H1 (cell line): ENCODE results near the gene PREX1. TPM values are rescaled to one million over a fixed set of nuclear protein-coding genes. Genes with fewer than 3 reads are reported as not detected.

Source experiments
- CTCF ChIA-PET: fragments of 300-600 bp; sonication (Branson Sonifier 250); formaldehyde crosslinking; loops from one replicate; lab custom pipeline; 2021; ENCODE audit not compliant: partially characterized antibody; lab: Charles Lee
- POLR2A ChIA-PET: fragments of 300-600 bp; sonication (Branson Sonifier 250); formaldehyde crosslinking; loops from one replicate; lab custom pipeline; 2021; ENCODE audit warnings: inconsistent platforms; ENCODE audit not compliant: partially characterized antibody; lab: Charles Lee
- DNase-seq, 2 experiments: peaks; one replicate each; pipeline versions ENCODE4 v3.0.0 to v3.0.0-alpha.2; 2010 to 2022; ENCODE audit warnings: low spot score in 2 of 2, low read depth in 1 of 2, mixed read lengths in 1 of 2
- FAIRE-seq: peaks from 2 replicates; lab custom pipeline; 2011; peaks lifted over from hg19 to GRCh38; lab: Jason Lieb, UNC
- H2AFZ ChIP-seq: 2 replicates; pipeline ENCODE4 v1.8.1; 2012; ENCODE audit warnings: low read length, inconsistent platforms
- H2AK5ac ChIP-seq: 2 replicates; pipeline ENCODE4 v1.6.1; 2013; ENCODE audit warnings: low read depth, low read length
- H2BK120ac ChIP-seq: replicated peaks from 2 replicates; pipeline ENCODE3; 2013; ENCODE audit warnings: low read depth, low read length, inconsistent platforms
- H2BK12ac ChIP-seq: 2 replicates; pipeline ENCODE4 v1.6.1; 2013; ENCODE audit warnings: low read depth, low read length
- H2BK15ac ChIP-seq: 2 replicates; pipeline ENCODE4 v1.6.1; 2013; ENCODE audit warnings: low read length
- H2BK20ac ChIP-seq: 2 replicates; pipeline ENCODE4 v1.6.1; 2013; ENCODE audit warnings: low read length
- H2BK5ac ChIP-seq: 2 replicates; pipeline ENCODE4 v1.6.1; 2013; ENCODE audit warnings: low read depth, low read length
- H3K14ac ChIP-seq: 2 replicates; pipeline ENCODE4 v1.6.1; 2013; ENCODE audit warnings: inconsistent platforms; ENCODE audit not compliant: insufficient read length
- H3K18ac ChIP-seq: 2 replicates; pipeline ENCODE4 v1.6.1; 2013; ENCODE audit warnings: low read length; ENCODE audit errors: extremely low read depth
- H3K23ac ChIP-seq: 2 replicates; pipeline ENCODE4 v1.6.1; 2013; ENCODE audit warnings: inconsistent platforms; ENCODE audit not compliant: insufficient read length
- H3K23me2 ChIP-seq: 2 replicates; pipeline ENCODE4 v1.6.1; 2013; ENCODE audit warnings: low read depth, low read length
- H3K27ac ChIP-seq: 2 replicates; pipeline ENCODE4 v1.6.1; 2011; ENCODE audit warnings: low read depth, low read length, inconsistent platforms
- H3K27me3 ChIP-seq, 4 experiments: replicated peaks in 1 of 4; 1 replicate in 1 of 4; 2 replicates in 3 of 4; pipeline versions ENCODE4 v1.6.1 to v1.8.1; 2011 to 2013; ENCODE audit warnings: low read length in 3 of 4, mild to moderate bottlenecking in 3 of 4, inconsistent platforms in 2 of 4, mixed read lengths in 2 of 4, moderate library complexity in 1 of 4; ENCODE audit not compliant: control insufficient read depth in 3 of 4, insufficient read depth in 3 of 4; ENCODE audit errors: extremely low read depth in 1 of 4
- H3K36me3 ChIP-seq, 4 experiments: 2 replicates each; pipeline versions ENCODE4 v1.6.1 to v1.8.1; 2011 to 2013; ENCODE audit warnings: mild to moderate bottlenecking in 4 of 4, low read length in 3 of 4, moderate library complexity in 2 of 4, control low read depth in 1 of 4, inconsistent platforms in 1 of 4; ENCODE audit not compliant: insufficient read depth in 4 of 4, control insufficient read depth in 2 of 4
- H3K4ac ChIP-seq: replicated peaks from 2 replicates; pipeline ENCODE3; 2013; ENCODE audit warnings: low read length, low read depth, mixed read lengths, inconsistent platforms; ENCODE audit not compliant: insufficient read length
- H3K4me1 ChIP-seq, 4 experiments: replicated peaks in 1 of 4; 1 replicate in 1 of 4; 2 replicates in 3 of 4; pipeline versions ENCODE4 v1.6.1 to v1.8.1; 2011 to 2013; ENCODE audit warnings: low read length in 3 of 4, inconsistent platforms in 2 of 4, mixed read lengths in 1 of 4; ENCODE audit not compliant: insufficient read depth in 4 of 4, control insufficient read depth in 3 of 4
- H3K4me2 ChIP-seq, 2 experiments: 2 replicates each; pipeline versions ENCODE4 v1.6.1 to v1.8.1; 2011 to 2013; ENCODE audit warnings: low read depth in 2 of 2, low read length in 2 of 2, control low read depth in 1 of 2, inconsistent platforms in 1 of 2, mild to moderate bottlenecking in 1 of 2; ENCODE audit not compliant: insufficient read depth in 1 of 2
- H3K4me3 ChIP-seq, 4 experiments: fragments of 200-600, 300-600 bp in 1 of 4; sonication (generic), shearing (Covaris generic), sonication (Bioruptor Twin) in 1 of 4; 2 replicates each; pipeline versions ENCODE4 v1.5.1 to v1.8.1; 2011 to 2016; ENCODE audit warnings: low read length in 4 of 4, low read depth in 3 of 4, control low read depth in 2 of 4, inconsistent platforms in 2 of 4, mild to moderate bottlenecking in 2 of 4, mixed read lengths in 1 of 4, moderate library complexity in 1 of 4; ENCODE audit not compliant: insufficient read depth in 2 of 4; ENCODE audit errors: extremely low read depth in 1 of 4
- H3K56ac ChIP-seq: replicated peaks from 2 replicates; pipeline ENCODE3; 2013; ENCODE audit warnings: low read depth, mild to moderate bottlenecking, mixed read lengths, low read length, inconsistent platforms; ENCODE audit not compliant: insufficient read length
- H3K79me1 ChIP-seq: 2 replicates; pipeline ENCODE4 v1.6.1; 2013; ENCODE audit warnings: low read depth, low read length, control low read depth
- H3K79me2 ChIP-seq, 2 experiments: 2 replicates each; pipeline versions ENCODE4 v1.6.1 to v1.8.1; 2012 to 2013; ENCODE audit warnings: low read length in 2 of 2, mild to moderate bottlenecking in 2 of 2, inconsistent platforms in 1 of 2; ENCODE audit not compliant: insufficient read depth in 2 of 2, control insufficient read depth in 1 of 2
- H3K9ac ChIP-seq, 4 experiments: replicated peaks in 1 of 4; 1 replicate in 1 of 4; 2 replicates in 3 of 4; pipeline versions ENCODE4 v1.6.1 to v1.8.1; 2011 to 2013; ENCODE audit warnings: low read depth in 3 of 4, low read length in 3 of 4, control low read depth in 2 of 4, mild to moderate bottlenecking in 2 of 4, moderate library complexity in 2 of 4, inconsistent platforms in 1 of 4; ENCODE audit errors: extremely low read depth in 1 of 4
- H3K9me3 ChIP-seq, 2 experiments: 2 replicates each; pipeline versions ENCODE4 v1.6.1 to v1.8.1; 2012 to 2013; ENCODE audit warnings: mild to moderate bottlenecking in 2 of 2, moderate library complexity in 2 of 2, control low read depth in 1 of 2, inconsistent platforms in 1 of 2, low read depth in 1 of 2, low read length in 1 of 2, mixed read lengths in 1 of 2; ENCODE audit not compliant: insufficient read depth in 2 of 2
- H4K20me1 ChIP-seq, 2 experiments: replicated peaks in 1 of 2; 2 replicates each; pipeline versions ENCODE3 to v1.8.1; 2011 to 2013; ENCODE audit warnings: inconsistent platforms in 2 of 2, low read length in 2 of 2, mild to moderate bottlenecking in 1 of 2; ENCODE audit not compliant: insufficient read depth in 2 of 2, control insufficient read depth in 1 of 2
- H4K5ac ChIP-seq: 2 replicates; pipeline ENCODE4 v1.6.1; 2013; ENCODE audit warnings: low read length, low read depth, mixed read lengths, inconsistent platforms; ENCODE audit not compliant: insufficient read length
- H4K8ac ChIP-seq: 2 replicates; pipeline ENCODE4 v1.8.0; 2013; ENCODE audit warnings: mild to moderate bottlenecking, moderate library complexity, low read length, inconsistent platforms; ENCODE audit not compliant: insufficient read depth; ENCODE audit errors: extremely low read depth
- H4K91ac ChIP-seq: replicated peaks from 2 replicates; pipeline ENCODE3; 2013; ENCODE audit warnings: low read length, mixed read lengths, inconsistent platforms; ENCODE audit not compliant: insufficient read length
- CHD1 ChIP-seq: IDR thresholded peaks from 2 replicates; pipeline ENCODE4 v1.6.1; 2012; ENCODE audit warnings: low read depth, low read length, improper control_type of control experiment
- CTCF ChIP-seq, 3 experiments: IDR thresholded peaks; 1 replicate in 2 of 3; 2 replicates in 1 of 3; pipeline versions ENCODE4 v1.5.1 to v1.6.1; 2011; ENCODE audit warnings: low read length in 3 of 3, mild to moderate bottlenecking in 3 of 3, inconsistent platforms in 2 of 3, low read depth in 1 of 3, moderate library complexity in 1 of 3; ENCODE audit not compliant: insufficient read depth in 1 of 3; ENCODE audit errors: control extremely low read depth in 1 of 3
- WGBS, 2 experiments: shearing (Covaris generic) in 1 of 2; methylation state at CpG; one replicate each; pipeline versions ENCODE4 v1.1.6 to v1.1.7; 2013 to 2015; ENCODE audit warnings: low lambda C conversion rate in 2 of 2, mixed read lengths in 2 of 2, inconsistent platforms in 1 of 2, low coverage in 1 of 2, missing lambda C conversion rate in 1 of 2; ENCODE audit not compliant: insufficient replicate concordance in 2 of 2, insufficient coverage in 1 of 2, insufficient read length in 1 of 2; ENCODE audit errors: extremely low coverage in 1 of 2, missing lambda C conversion rate in 1 of 2; 5-methylcytosine and 5-hydroxymethylcytosine counted together
- polyA plus RNA-seq, 7 experiments: library from polyadenylated mRNA; depleted of rRNA in 3 of 7; stranded (reverse) in 5 of 7; unstranded in 2 of 7; fragments of >200 nt in 5 of 7; fragments of 200-250 nt in 2 of 7; gene quantifications; 1 replicate in 5 of 7; 2 replicates in 1 of 7; 4 replicates in 1 of 7; pipeline versions ENCODE4 v1.2.1 to v1.2.3, GENCODE V29; 2011 to 2013; ENCODE audit warnings: missing spikeins in 2 of 7, mixed read lengths in 2 of 7
- total RNA-seq: library from RNA; stranded (reverse); fragmentation: NEBNext Ultra II Directional; extraction: Animal tissue kit (Norgen Biotek cat#: 25700); gene quantifications from 2 replicates; pipeline ENCODE4 v1.2.1, GENCODE V29; 2021

PREX1 gene
- total and polyA plus RNA-seq, 2 of the 8 experiments (the other 6 are each of a cell fraction or from before 2014, with no cell fraction given): 10.7 to 12.8 TPM

GRCh38 chr20:48667889-48668413, 159.8 kb downstream of the PREX1 start:
- H4K20me1 ChIP-seq: no peaks in the 10 kb centered on the region

More at GRCh38 chr20:48667889-48668413, 159.8 kb downstream of the PREX1 start:
- no peak overlapping the region for H2BK5ac ChIP-seq
- H3K79me2 ChIP-seq: no peaks in the 10 kb centered on the region
- H3K4ac ChIP-seq: no peak overlapping the region
- POLR2A ChIA-PET: no interaction called here
- H2AK5ac ChIP-seq: no peak overlapping the region
- H2AFZ ChIP-seq: no peak overlapping the region
- no peaks in the 10 kb centered on the region for H3K23me2 ChIP-seq
- H3K79me1 ChIP-seq: no peaks in the 10 kb centered on the region
- no peak overlapping the region for H3K4me2 ChIP-seq
- H4K91ac ChIP-seq: no peak overlapping the region
- no peaks in the 10 kb centered on the region; a peak in 1 of 4 replicates for H3K9me3 ChIP-seq
- H4K5ac ChIP-seq: no peak overlapping the region
- no peak overlapping the region for H2BK12ac ChIP-seq
- DNase-seq (no peak), FAIRE-seq (no peak)
- no peak overlapping the region for H3K14ac ChIP-seq
- H4K8ac ChIP-seq: no peak overlapping the region
- CTCF ChIA-PET: interaction anchor here (0.6 to 5.4 kb wide), 5 partner anchors 11 to 372 kb away, joined by 3 to 27 read pairs (median 3); no protein-coding TSS in a partner anchor
- H3K27ac ChIP-seq: no peak overlapping the region
- H3K27me3 ChIP-seq: no peaks in the 10 kb centered on the region
- no peak overlapping the region for H3K4me3 ChIP-seq
- no peak overlapping the region for H3K56ac ChIP-seq
- H3K23ac ChIP-seq: no peak overlapping the region
- no peaks in the 10 kb centered on the region for H3K36me3 ChIP-seq
- TF ChIP-seq CHD1: no peak
- no peak for TF ChIP-seq CTCF (IDR thresholded peaks at IDR 0.05; ENCODE audit: control extremely low read depth in 1 of 3, insufficient read depth in 1 of 3, low read depth in 1 of 3, low read length in 3 of 3)
- no peak overlapping the region for H2BK20ac ChIP-seq
- H3K9ac ChIP-seq: no peak overlapping the region
- H3K4me1 ChIP-seq: no peaks in the 10 kb centered on the region; a peak in 1 of 7 replicates
- 89% methylated on average over 15 of the region's 15 CpGs; no CpG with 5 or more reads in 1 of the 2 experiments for WGBS, 2 experiments
- H3K18ac ChIP-seq: no peak overlapping the region
- H2BK15ac ChIP-seq: no peak overlapping the region
- H2BK120ac ChIP-seq: no peak overlapping the region
